ENCODE data around the gene PER1. TPM values are rescaled to one million over a fixed set of nuclear protein-coding genes. Genes with fewer than 3 reads are reported as not detected.

The PER1 gene
- total RNA-seq, 1 donor from 2014 or later, result 45.0 TPM

DNA sequence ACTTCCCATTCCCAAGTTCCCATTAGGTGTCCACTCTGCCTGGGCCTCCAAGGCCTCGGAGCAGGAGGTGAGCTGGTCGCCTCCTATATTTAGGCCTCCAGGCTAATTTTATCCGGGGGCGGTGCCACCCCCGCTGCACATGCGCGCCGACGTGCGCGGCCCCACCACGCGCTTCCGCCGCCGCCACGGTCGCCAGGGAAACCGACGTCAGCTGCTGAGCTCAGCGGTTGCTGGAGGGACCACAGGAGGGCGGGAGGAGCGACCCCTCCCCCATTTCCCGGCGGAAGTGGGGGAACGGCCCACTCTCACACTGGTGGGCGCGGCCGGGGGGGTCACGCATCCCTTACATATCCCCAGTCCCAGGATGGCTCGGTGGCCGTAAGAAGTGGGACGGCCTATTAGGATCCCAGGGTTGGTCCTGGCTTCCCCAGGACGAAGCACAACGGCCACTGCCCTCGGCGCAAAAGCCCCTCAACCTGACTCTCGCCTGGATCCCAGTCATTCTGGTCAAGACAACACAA lies 1.0 kb downstream of the PER1 start:
- H3K36me3 Mint-ChIP-seq (ENCODE audit: low read depth), result peaks cover 47% of the 10 kb centered on the region
- peak overlapping the region; percentile 90 for H3K4me3 Mint-ChIP-seq
- TF ChIP-seq, protein P1, sequence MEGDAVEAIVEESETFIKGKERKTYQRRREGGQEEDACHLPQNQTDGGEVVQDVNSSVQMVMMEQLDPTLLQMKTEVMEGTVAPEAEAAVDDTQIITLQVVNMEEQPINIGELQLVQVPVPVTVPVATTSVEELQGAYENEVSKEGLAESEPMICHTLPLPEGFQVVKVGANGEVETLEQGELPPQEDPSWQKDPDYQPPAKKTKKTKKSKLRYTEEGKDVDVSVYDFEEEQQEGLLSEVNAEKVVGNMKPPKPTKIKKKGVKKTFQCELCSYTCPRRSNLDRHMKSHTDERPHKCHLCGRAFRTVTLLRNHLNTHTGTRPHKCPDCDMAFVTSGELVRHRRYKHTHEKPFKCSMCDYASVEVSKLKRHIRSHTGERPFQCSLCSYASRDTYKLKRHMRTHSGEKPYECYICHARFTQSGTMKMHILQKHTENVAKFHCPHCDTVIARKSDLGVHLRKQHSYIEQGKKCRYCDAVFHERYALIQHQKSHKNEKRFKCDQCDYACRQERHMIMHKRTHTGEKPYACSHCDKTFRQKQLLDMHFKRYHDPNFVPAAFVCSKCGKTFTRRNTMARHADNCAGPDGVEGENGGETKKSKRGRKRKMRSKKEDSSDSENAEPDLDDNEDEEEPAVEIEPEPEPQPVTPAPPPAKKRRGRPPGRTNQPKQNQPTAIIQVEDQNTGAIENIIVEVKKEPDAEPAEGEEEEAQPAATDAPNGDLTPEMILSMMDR (IDR thresholded peaks at IDR 0.05), result no peak
- H3K4me1 Mint-ChIP-seq, result peaks cover 31% of the 10 kb centered on the region
- ChIA-PET POLR2A (interaction anchor here (0.7 to 15.9 kb wide), 12 partner anchors 10 to 144 kb away, joined by 3 to 385 read pairs (median 5); partner anchors contain the start of genes BORCS6, CTC1, HES7 and SLC25A35), CTCF (interaction anchor here (1.0 kb wide), 1 partner anchor 72 kb away, joined by 4 read pairs; no protein-coding TSS in a partner anchor)
- H3K27ac Mint-ChIP-seq, result peak overlapping the region; percentile 87
- no peaks in the 10 kb centered on the region for H3K9me3 Mint-ChIP-seq
- no peaks in the 10 kb centered on the region for H3K27me3 Mint-ChIP-seq
- peak; percentile 89 for DNase-seq
- peak; percentile 60 for ATAC-seq (ENCODE audit: low read depth)
- intact Hi-C loops (cut with micrococcal nuclease), result loop anchor here (1.0 to 10.0 kb wide), 2 partner anchors 12 to 466 kb away; partner anchors contain the start of genes TP53 and WRAP53

DNA sequence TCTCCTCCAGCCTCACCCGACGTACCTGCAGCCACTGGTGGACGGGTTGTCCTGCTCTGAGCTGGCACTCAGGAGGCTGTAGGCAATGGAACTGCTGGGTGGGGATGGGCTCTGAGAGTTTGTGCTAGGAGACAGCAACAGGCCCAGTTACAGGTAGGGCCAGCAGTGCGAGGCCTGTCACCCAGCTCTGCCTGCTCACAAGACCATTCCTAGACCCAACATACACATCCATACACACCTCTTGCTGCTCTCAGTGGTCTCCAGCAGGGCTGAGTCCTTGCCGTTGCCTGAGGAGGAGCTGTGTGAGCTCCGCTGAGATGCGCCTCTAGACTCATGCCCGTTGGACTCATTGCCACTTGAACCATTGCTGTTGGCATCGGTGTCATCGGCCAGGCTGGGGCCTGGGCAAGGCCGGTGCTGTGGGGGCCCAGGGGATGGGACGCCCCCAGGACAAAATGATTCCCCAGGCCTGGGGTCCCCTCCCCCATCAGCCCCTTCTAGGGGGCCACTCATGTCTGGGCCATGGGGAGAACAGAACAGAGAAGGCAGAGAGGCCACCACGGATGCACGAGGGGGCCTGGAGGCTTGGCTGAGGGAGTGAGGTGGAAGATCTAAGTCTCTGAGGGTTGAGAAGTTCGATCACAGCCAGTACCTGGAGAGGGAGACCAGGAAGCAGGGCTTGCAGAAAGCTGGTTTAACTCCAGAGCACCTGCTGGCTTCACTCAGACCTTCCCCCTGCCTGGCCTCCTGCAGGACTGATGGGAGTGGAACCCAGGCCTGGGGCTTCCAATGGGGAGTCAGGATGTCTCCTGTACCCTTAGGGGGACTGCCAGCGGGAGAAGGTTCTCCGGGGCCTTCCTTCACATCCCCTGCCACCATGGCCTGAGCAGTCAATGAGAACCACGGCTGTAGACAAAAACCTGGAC lies 1.7 kb downstream of the PER1 start:
- H3K9me3 Mint-ChIP-seq, result no peaks in the 10 kb centered on the region
- ChIA-PET POLR2A (interaction anchor here (0.6 to 15.9 kb wide), 14 partner anchors 10 to 594 kb away, joined by 3 to 385 read pairs (median 4); partner anchors contain the start of genes BORCS6, CCDC42, CTC1 and HES7), CTCF (interaction anchor here (1.0 kb wide), 1 partner anchor 71 kb away, joined by 4 read pairs; no protein-coding TSS in a partner anchor)
- DNase-seq (no peak), ATAC-seq (ENCODE audit: low read depth) (no peak)
- H3K27me3 Mint-ChIP-seq, result no peaks in the 10 kb centered on the region
- peaks cover 53% of the 10 kb centered on the region for H3K36me3 Mint-ChIP-seq (ENCODE audit: low read depth)
- TF ChIP-seq, protein P1 (IDR thresholded peaks at IDR 0.05), result no peak
- H3K4me3 Mint-ChIP-seq, result peak overlapping the region; percentile 90
- peak overlapping the region; percentile 41 for H3K27ac Mint-ChIP-seq
- peaks cover 31% of the 10 kb centered on the region for H3K4me1 Mint-ChIP-seq
- intact Hi-C loops (cut with micrococcal nuclease), result loop anchor here (1.0 to 10.0 kb wide), 2 partner anchors 11 to 466 kb away; partner anchors contain the start of genes TP53 and WRAP53

DNA sequence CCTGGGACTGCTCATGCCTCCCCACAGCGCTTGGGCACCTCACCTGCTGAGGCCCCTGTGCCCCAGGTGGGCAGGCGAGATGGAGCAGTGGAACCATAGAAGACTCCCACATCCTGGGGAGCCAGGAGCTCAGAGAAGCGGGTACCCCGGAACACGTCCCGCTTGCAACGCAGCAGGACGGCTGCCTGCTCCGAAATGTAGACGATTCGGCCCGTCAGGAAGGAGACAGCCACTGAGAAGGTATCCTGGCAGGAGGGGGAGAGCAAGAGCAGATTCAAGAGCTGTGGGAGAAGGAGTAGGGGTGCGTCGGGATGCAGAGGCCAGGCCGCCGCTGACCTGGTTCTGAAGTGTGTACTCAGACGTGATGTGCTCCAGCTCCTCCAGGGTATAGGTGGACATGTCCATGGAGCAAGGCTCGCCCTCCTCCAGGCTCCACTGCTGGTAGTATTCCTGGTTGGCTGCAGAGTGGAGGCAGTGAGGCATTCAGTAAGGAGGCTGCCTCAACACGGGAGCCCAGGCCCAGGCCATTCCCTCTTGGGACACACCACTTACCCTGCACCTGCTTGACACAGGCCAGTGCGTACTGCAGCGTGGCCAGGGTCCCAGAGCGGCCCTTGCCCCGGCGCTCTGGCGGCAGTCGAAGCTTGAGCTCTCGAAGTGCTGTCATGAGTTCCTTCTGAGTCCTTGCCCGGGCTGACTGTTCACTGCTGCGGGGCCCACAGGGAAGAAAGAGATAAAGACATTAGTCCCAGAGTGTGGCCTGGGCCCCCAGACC lies 2.6 kb downstream of the PER1 start:
- Mint-ChIP-seq H3K36me3 (ENCODE audit: low read depth) (peaks cover 57% of the 10 kb centered on the region), H3K27me3 (no peaks in the 10 kb centered on the region), H3K9me3 (no peaks in the 10 kb centered on the region), H3K4me1 (peaks cover 31% of the 10 kb centered on the region), H3K27ac (no peak overlapping the region), H3K4me3 (no peak overlapping the region)
- intact Hi-C loops (cut with micrococcal nuclease), result loop anchor here (10.0 kb wide), 1 partner anchor 465 kb away; the partner anchor contains the start of genes TP53 and WRAP53
- TF ChIP-seq, protein P1 (IDR thresholded peaks at IDR 0.05), result no peak
- no peak for DNase-seq
- POLR2A ChIA-PET, result interaction anchor here (0.6 to 15.9 kb wide), 6 partner anchors 10 to 595 kb away, joined by 3 to 385 read pairs (median 4); partner anchors contain the start of genes CCDC42 and HES7
- CTCF ChIA-PET, result no interaction called here
- ATAC-seq (ENCODE audit: low read depth), result no peak

DNA sequence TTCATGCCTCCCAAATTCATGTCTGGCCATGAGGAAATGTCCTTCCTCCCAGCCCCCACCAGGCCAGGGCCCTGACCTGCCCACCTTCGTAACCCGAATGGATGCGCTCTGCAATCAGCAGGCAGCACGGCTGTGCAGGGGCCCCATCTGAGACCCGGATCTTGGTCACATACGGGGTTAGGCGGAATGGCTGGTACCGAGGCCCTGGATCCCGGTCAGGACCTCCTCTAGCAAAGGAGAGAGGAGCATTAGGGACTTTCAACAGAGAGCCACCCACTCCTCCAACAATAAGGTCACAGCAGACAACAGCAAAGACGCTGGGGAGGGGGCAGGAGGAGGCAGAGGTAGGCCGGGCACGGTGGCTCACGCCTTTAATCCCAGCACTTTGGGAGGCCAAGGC lies 3.6 kb downstream of the PER1 start:
- Mint-ChIP-seq H3K4me3 (no peak overlapping the region), H3K36me3 (ENCODE audit: low read depth) (peaks cover 67% of the 10 kb centered on the region), H3K9me3 (no peaks in the 10 kb centered on the region), H3K27me3 (no peaks in the 10 kb centered on the region), H3K4me1 (peaks cover 29% of the 10 kb centered on the region), H3K27ac (no peak overlapping the region)
- TF ChIP-seq, protein P1 (IDR thresholded peaks at IDR 0.05), result no peak
- intact Hi-C loops (cut with micrococcal nuclease), result no loop called here
- ChIA-PET CTCF (no interaction called here), POLR2A (interaction anchor here (1.0 to 1.1 kb wide), 2 partner anchors 9 to 24 kb away, joined by 5 to 6 read pairs; no protein-coding TSS in a partner anchor)
- no peak for DNase-seq
- no peak for ATAC-seq (ENCODE audit: low read depth)

Measured in activated B cell treated with CpG ODN at 0.5 μM for 24 hours (primary cell).